Caco-2 (cell line): Measurements from ENCODE around the gene METTL3. TPM values are rescaled to one million over a fixed set of nuclear protein-coding genes. Genes with fewer than 3 reads are reported as not detected.

Source experiments
- Bru-seq: library from RNA; stranded (reverse); fragments of 400-500 nt; gene quantifications from one replicate; lab custom pipeline; 2021; lab: Mats Ljungman, UMichigan
- BruChase-seq, 2 experiments: library from RNA; stranded (reverse); fragments of 400-500 nt; gene quantifications; one replicate each; lab custom pipeline; 2021; lab: Mats Ljungman, UMichigan
- BruUV-seq: library from RNA; stranded (reverse); fragments of 400-500 nt; replicated peaks from 2 replicates; lab custom pipeline; 2021; lab: Mats Ljungman, UMichigan
- CTCF ChIA-PET: fragments of 300-600 bp; sonication (Branson Sonifier 250); formaldehyde crosslinking; loops from one replicate; lab custom pipeline; 2022; ENCODE audit warnings: antibody characterized with exemption; lab: Charles Lee
- POLR2A ChIA-PET: fragments of 300-600 bp; sonication (Branson Sonifier 250); formaldehyde crosslinking; loops from one replicate; lab custom pipeline; 2022; ENCODE audit warnings: antibody characterized with exemption; lab: Charles Lee
- DNase-seq, 2 experiments: peaks; one replicate each; pipeline versions ENCODE4 v3.0.0 to v3.0.0-alpha.2; 2020 to 2022
- H3K27me3 ChIP-seq: replicated peaks from 2 replicates; pipeline ENCODE4 v1.6.0; 2011; ENCODE audit warnings: low read length; ENCODE audit not compliant: control insufficient read depth, insufficient read depth
- H3K36me3 ChIP-seq: 2 replicates; pipeline ENCODE4 v1.5.1; 2011; ENCODE audit warnings: low read length; ENCODE audit not compliant: control insufficient read depth, insufficient read depth
- H3K4me1 ChIP-seq: fragments of 250-450 bp; sonication (Bioruptor Pico); 2 replicates; pipeline ENCODE4 v1.5.1; 2020; ENCODE audit warnings: mild to moderate bottlenecking
- H3K4me3 ChIP-seq: 2 replicates; pipeline ENCODE4 v1.5.1; 2011; ENCODE audit warnings: low read depth, mild to moderate bottlenecking, control low read depth, low read length
- H3K9me3 ChIP-seq: fragments of 250-450 bp; sonication (Bioruptor Pico); 2 replicates; pipeline ENCODE4 v1.5.1; 2020; ENCODE audit warnings: mild to moderate bottlenecking, moderate library complexity
- H3K27ac Mint-ChIP-seq: one replicate; pipeline ENCODE4 v1.8.0; 2022; ENCODE audit warnings: mixed read lengths; ENCODE audit not compliant: unreplicated experiment
- H3K27me3 Mint-ChIP-seq: one replicate; pipeline ENCODE4 v1.8.0; 2022; ENCODE audit warnings: mixed read lengths; ENCODE audit not compliant: insufficient read depth, unreplicated experiment
- H3K36me3 Mint-ChIP-seq: one replicate; pipeline ENCODE4 v1.8.0; 2022; ENCODE audit warnings: mild to moderate bottlenecking, mixed read lengths; ENCODE audit not compliant: insufficient read depth, unreplicated experiment
- H3K4me1 Mint-ChIP-seq: one replicate; pipeline ENCODE4 v1.8.0; 2022; ENCODE audit warnings: low read depth, mixed read lengths; ENCODE audit not compliant: unreplicated experiment
- H3K4me3 Mint-ChIP-seq: one replicate; pipeline ENCODE4 v1.8.0; 2022; ENCODE audit warnings: mild to moderate bottlenecking, moderate library complexity, mixed read lengths; ENCODE audit not compliant: unreplicated experiment
- H3K9me3 Mint-ChIP-seq: one replicate; pipeline ENCODE4 v1.8.0; 2022; ENCODE audit warnings: mixed read lengths; ENCODE audit not compliant: unreplicated experiment
- CTCF ChIP-seq, 2 experiments: fragments of 200-600 bp in 1 of 2; IDR thresholded peaks; 1 replicate in 1 of 2; 2 replicates in 1 of 2; pipeline versions ENCODE4 v1.5.1 to v1.8.0; 2011 to 2022; ENCODE audit warnings: antibody characterized with exemption in 1 of 2, control low read depth in 1 of 2, inconsistent platforms in 1 of 2, low read depth in 1 of 2, low read length in 1 of 2, mild to moderate bottlenecking in 1 of 2, moderate library complexity in 1 of 2; ENCODE audit not compliant: insufficient read depth in 1 of 2, severe bottlenecking in 1 of 2, unreplicated experiment in 1 of 2
- intact Hi-C: fragments of 100-400 bp; cut with micrococcal nuclease; formaldehyde crosslinking; loops from one replicate; pipeline ENCODE4 v1.10.0; 2022; ENCODE audit not compliant: unreplicated experiment
- long read RNA-seq: library from polyadenylated mRNA; stranded (forward); transcript quantifications from one replicate; pipeline ENCODE4 v2.0.0, GENCODE V29; 2022
- total RNA-seq: library from RNA; stranded (reverse); gene quantifications from 2 replicates; pipeline ENCODE4 v1.2.3, GENCODE V29; 2022

Gene METTL3
- total RNA-seq (40.1 and 43.8 TPM in 2 replicates), Bru-seq, nascent RNA (percentile 91 among the genes with signal in this experiment), BruChase-seq, experiment 1, labeled RNA remaining after a 2-hour chase (percentile 91 among the genes with signal in this experiment), BruChase-seq, experiment 2, labeled RNA remaining after a 6-hour chase (percentile 83 among the genes with signal in this experiment)
- long read RNA-seq, transcript METTL3-201 (11 exons, 2,015 nt), result major isoform, 29 of 90 reads
- long read RNA-seq, partial matches to known transcripts, result 5 of 90 reads
- long read RNA-seq, other reads (novel, unspliced or antisense), result 50 of 90 reads

- H3K27me3 Mint-ChIP-seq, result no peaks in the 10 kb centered on the region
- peak; percentile 94 to 98 for DNase-seq
- H3K4me1 Mint-ChIP-seq, result peaks cover 8% of the 10 kb centered on the region
- ChIA-PET POLR2A (interaction anchor here (0.6 to 1.9 kb wide), 9 partner anchors 12 to 211 kb away, joined by 5 to 29 read pairs (median 11); partner anchors contain the start of genes CHD8, RAB2B, SALL2 and TOX4), CTCF (interaction anchor here (0.6 to 1.9 kb wide), 7 partner anchors 8 to 55 kb away, joined by 3 to 15 read pairs (median 5); partner anchors contain the start of genes CHD8, RAB2B, SALL2 and TOX4)
- BruUV-seq, result TSS peak; percentile 63
- Histone ChIP-seq H3K9me3 (no peaks in the 10 kb centered on the region), H3K36me3 (peaks cover 2% of the 10 kb centered on the region; the same call in 1 of the 2 replicates), H3K4me1 (no peaks in the 10 kb centered on the region), H3K27me3 (no peaks in the 10 kb centered on the region), H3K4me3 (peak within 1 kb of the TSS; percentile 89)
- intact Hi-C loops, result loop anchor here (1.0 to 5.0 kb wide), 5 partner anchors 16 to 1054 kb away; partner anchors contain the start of genes APEX1, CHD8, SALL2 and TOX4
- peak within 1 kb of the TSS; percentile 97 for H3K27ac Mint-ChIP-seq
- H3K4me3 Mint-ChIP-seq, result peak within 1 kb of the TSS; percentile 96
- H3K36me3 Mint-ChIP-seq, result peaks cover 35% of the 10 kb centered on the region
- TF ChIP-seq CTCF (IDR thresholded peaks at IDR 0.05; ENCODE audit: insufficient read depth in 1 of 2, low read depth in 1 of 2, low read length in 1 of 2, severe bottlenecking in 1 of 2, unreplicated experiment in 1 of 2), result no peak
- no peaks in the 10 kb centered on the region for H3K9me3 Mint-ChIP-seq
Observed at GRCh38 chr14:21510735-21511657, at the start of gene METTL3. Gene METTL3 (minus strand): TSS chr14:21511340. CDS start chr14:21511223, 117 bp downstream.

DNA sequence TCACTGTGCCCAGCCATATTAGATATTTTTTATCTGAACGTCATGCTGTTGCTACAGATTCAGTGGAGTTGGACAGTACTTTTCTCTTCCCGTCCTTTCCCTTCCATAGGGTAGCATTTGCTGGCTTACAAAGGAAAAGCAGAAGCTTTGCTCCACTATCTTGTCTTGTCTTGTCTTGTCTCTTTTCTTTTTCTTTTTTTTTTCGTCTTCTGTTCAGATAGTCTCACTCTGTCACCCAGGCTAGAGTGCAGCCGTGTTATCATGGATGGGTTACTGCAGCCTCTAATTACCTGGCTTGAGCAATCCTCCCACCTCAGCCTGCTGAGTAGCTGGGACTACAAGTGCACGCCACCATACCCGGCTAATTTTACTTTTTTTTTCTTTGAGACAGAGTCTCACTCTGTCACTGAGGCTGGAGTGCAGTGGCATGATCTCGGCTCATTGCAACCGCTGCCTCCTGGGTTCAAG lies 47.6 kb upstream of the METTL3 start:
- TF ChIP-seq CTCF (IDR thresholded peaks at IDR 0.05; ENCODE audit: insufficient read depth in 1 of 2, low read depth in 1 of 2, low read length in 1 of 2, severe bottlenecking in 1 of 2, unreplicated experiment in 1 of 2), result no peak
- peaks cover 15% of the 10 kb centered on the region; the same call in 1 of the 2 replicates for H3K4me1 ChIP-seq
- H3K27ac Mint-ChIP-seq, result peak overlapping the region; percentile 98
- BruUV-seq, result no TSS peak
- no peaks in the 10 kb centered on the region for H3K27me3 ChIP-seq
- POLR2A ChIA-PET, result no interaction called here
- H3K27me3 Mint-ChIP-seq, result no peaks in the 10 kb centered on the region
- H3K36me3 ChIP-seq, result no peaks in the 10 kb centered on the region
- no peaks in the 10 kb centered on the region for H3K9me3 ChIP-seq
- peak overlapping the region; percentile 74 for H3K4me3 Mint-ChIP-seq
- no peaks in the 10 kb centered on the region for H3K9me3 Mint-ChIP-seq
- H3K4me1 Mint-ChIP-seq, result peaks cover 14% of the 10 kb centered on the region
- intact Hi-C loops, result no loop called here
- CTCF ChIA-PET, result interaction anchor here (0.9 to 1.7 kb wide), 2 partner anchors 60 to 121 kb away, joined by 3 to 7 read pairs; no protein-coding TSS in a partner anchor
- H3K4me3 ChIP-seq, result no peak overlapping the region
- H3K36me3 Mint-ChIP-seq, result peaks cover 6% of the 10 kb centered on the region
- no peak for DNase-seq
